Skeletal muscle tissue (tissue), 4 donors: ENCODE measurements around the gene ELK3. TPM values are rescaled to one million over a fixed set of nuclear protein-coding genes. Genes with fewer than 3 reads are reported as not detected.

Source experiments
- H3K27ac ChIP-seq: one replicate; pipeline ENCODE4 v1.7.0; 2013; ENCODE audit warnings: mild to moderate bottlenecking, low read depth, low read length, inconsistent platforms
- H3K27me3 ChIP-seq, 3 donors: one replicate each; pipeline ENCODE4 v1.7.0; 2013; ENCODE audit warnings: low read length in 3 of 3; ENCODE audit not compliant: control insufficient read depth in 3 of 3, insufficient read depth in 3 of 3
- H3K36me3 ChIP-seq, 3 donors: one replicate each; pipeline ENCODE4 v1.7.0; 2013; ENCODE audit warnings: low read length in 3 of 3; ENCODE audit not compliant: control insufficient read depth in 3 of 3, insufficient read depth in 3 of 3
- H3K4me1 ChIP-seq, 3 donors: one replicate each; pipeline ENCODE4 v1.7.0; 2013; ENCODE audit warnings: low read length in 3 of 3, mild to moderate bottlenecking in 3 of 3; ENCODE audit not compliant: control insufficient read depth in 3 of 3, insufficient read depth in 3 of 3
- H3K4me3 ChIP-seq, 3 donors: one replicate each; pipeline ENCODE4 v1.7.0; 2013; ENCODE audit warnings: low read length in 3 of 3
- H3K9ac ChIP-seq, 3 donors: one replicate each; pipeline ENCODE4 v1.7.0; 2013; ENCODE audit warnings: low read length in 3 of 3, mild to moderate bottlenecking in 3 of 3, moderate library complexity in 2 of 3, low read depth in 1 of 3
- H3K9me3 ChIP-seq, 3 donors: one replicate each; pipeline ENCODE4 v1.7.0; 2013; ENCODE audit warnings: low read length in 3 of 3; ENCODE audit not compliant: control insufficient read depth in 3 of 3
- total RNA-seq: library from RNA; depleted of rRNA; stranded (reverse); fragments of >200 nt; gene quantifications from one replicate; pipeline ENCODE4 v1.2.3, GENCODE V29; 2014
- donor health status: Osteomylitis.

ELK3 gene
- total RNA-seq, 1 donor from 2014 or later, result 9.9 TPM

- Histone ChIP-seq H3K4me3 (peak overlapping the region in 1 of 3 donors; percentile 27), H3K36me3 (no peaks in the 10 kb centered on the region), H3K9me3 (no peaks in the 10 kb centered on the region), H3K9ac (peak overlapping the region in 1 of 3 donors; percentile 27), H3K4me1 (peaks cover 3 to 15% (median 6%) of the 10 kb centered on the region in 3 donors), H3K27me3 (peaks cover 6 to 14% (median 13%) of the 10 kb centered on the region in 3 donors), H3K27ac (peak overlapping the region; percentile 66)
Measured at GRCh38 chr12:96196781-96197180, 2.6 kb downstream of the ELK3 start.

GRCh38 chr12:96197503-96198272 lies 3.5 kb downstream of the ELK3 start:
- peak overlapping the region; percentile 66 for H3K27ac ChIP-seq
- peak overlapping the region in 1 of 3 donors; percentile 7 for H3K4me3 ChIP-seq
- H3K9me3 ChIP-seq, result no peaks in the 10 kb centered on the region
- H3K9ac ChIP-seq, result no peak overlapping the region
- H3K36me3 ChIP-seq, result no peaks in the 10 kb centered on the region
- H3K4me1 ChIP-seq, result peaks cover 3 to 15% (median 6%) of the 10 kb centered on the region in 3 donors
- peaks cover 6 to 14% (median 13%) of the 10 kb centered on the region in 3 donors for H3K27me3 ChIP-seq

GRCh38 chr12:96198965-96199364 lies 4.8 kb downstream of the ELK3 start:
- Histone ChIP-seq H3K27ac (no peak overlapping the region), H3K27me3 (peaks cover 4 to 7% (median 5%) of the 10 kb centered on the region in 3 donors), H3K9me3 (no peaks in the 10 kb centered on the region), H3K4me1 (peaks cover 0 to 10% (median 4%) of the 10 kb centered on the region in 3 donors), H3K36me3 (no peaks in the 10 kb centered on the region), H3K4me3 (no peak overlapping the region), H3K9ac (no peak overlapping the region)

GRCh38 chr12:96199464-96199863 lies 5.3 kb downstream of the ELK3 start:
- no peak overlapping the region for H3K9ac ChIP-seq
- no peak overlapping the region for H3K27ac ChIP-seq
- no peak overlapping the region for H3K4me3 ChIP-seq
- H3K9me3 ChIP-seq, result no peaks in the 10 kb centered on the region
- H3K36me3 ChIP-seq, result no peaks in the 10 kb centered on the region
- peaks cover 0 to 10% (median 4%) of the 10 kb centered on the region in 3 donors for H3K4me1 ChIP-seq
- peaks cover 4 to 7% (median 5%) of the 10 kb centered on the region in 3 donors for H3K27me3 ChIP-seq

GRCh38 chr12:96201272-96202227 lies 7.4 kb downstream of the ELK3 start:
- H3K36me3 ChIP-seq, result no peaks in the 10 kb centered on the region
- H3K27ac ChIP-seq, result no peak overlapping the region
- no peaks in the 10 kb centered on the region for H3K27me3 ChIP-seq
- H3K4me3 ChIP-seq, result no peak overlapping the region
- no peak overlapping the region for H3K9ac ChIP-seq
- peaks cover 0 to 4% (median 3%) of the 10 kb centered on the region in 3 donors for H3K4me1 ChIP-seq
- peaks cover 0 to 3% (median 0%) of the 10 kb centered on the region in 3 donors for H3K9me3 ChIP-seq

- Histone ChIP-seq H3K36me3 (no peaks in the 10 kb centered on the region), H3K27me3 (no peaks in the 10 kb centered on the region), H3K4me1 (peaks cover 7 to 15% (median 9%) of the 10 kb centered on the region in 3 donors), H3K27ac (no peak overlapping the region), H3K4me3 (no peak overlapping the region), H3K9me3 (peaks cover 0 to 3% (median 0%) of the 10 kb centered on the region in 3 donors), H3K9ac (no peak overlapping the region)
Measured at GRCh38 chr12:96204381-96204780, 10.2 kb downstream of the ELK3 start.

GRCh38 chr12:96205908-96206307 lies 11.7 kb downstream of the ELK3 start:
- H3K36me3 ChIP-seq, result no peaks in the 10 kb centered on the region
- no peak overlapping the region for H3K9ac ChIP-seq
- H3K9me3 ChIP-seq, result peaks cover 0 to 3% (median 0%) of the 10 kb centered on the region in 3 donors
- peaks cover 13 to 19% (median 14%) of the 10 kb centered on the region in 3 donors for H3K4me1 ChIP-seq
- H3K4me3 ChIP-seq, result no peak overlapping the region
- no peak overlapping the region for H3K27ac ChIP-seq
- no peaks in the 10 kb centered on the region for H3K27me3 ChIP-seq

GRCh38 chr12:96206936-96207662 lies 12.9 kb downstream of the ELK3 start:
- no peak overlapping the region for H3K27ac ChIP-seq

GRCh38 chr12:96208346-96208745 lies 14.2 kb downstream of the ELK3 start:
- Histone ChIP-seq H3K4me1 (peaks cover 14 to 32% (median 17%) of the 10 kb centered on the region in 3 donors), H3K27me3 (no peaks in the 10 kb centered on the region), H3K9me3 (peaks cover 0 to 3% (median 0%) of the 10 kb centered on the region in 3 donors), H3K27ac (peak overlapping the region; percentile 34), H3K36me3 (no peaks in the 10 kb centered on the region), H3K9ac (no peak overlapping the region), H3K4me3 (no peak overlapping the region)

More at GRCh38 chr12:96206936-96207662, 12.9 kb downstream of the ELK3 start:
- Histone ChIP-seq H3K9ac (no peak overlapping the region), H3K4me1 (peaks cover 13 to 22% (median 14%) of the 10 kb centered on the region in 3 donors), H3K9me3 (peaks cover 0 to 3% (median 0%) of the 10 kb centered on the region in 3 donors), H3K36me3 (no peaks in the 10 kb centered on the region), H3K27me3 (no peaks in the 10 kb centered on the region), H3K4me3 (no peak overlapping the region)
